Fibroblast of the aortic adventitia (primary cell): ENCODE data around the gene CD7. TPM values are rescaled to one million over a fixed set of nuclear protein-coding genes. Genes with fewer than 3 reads are reported as not detected.

Source experiments
- DNase-seq: peaks from one replicate; pipeline ENCODE4 v3.0.0-alpha.2; 2010; ENCODE audit warnings: low read depth
- H3K4me3 ChIP-seq: 2 replicates; pipeline ENCODE4 v1.5.1; 2011; ENCODE audit warnings: low read depth, mild to moderate bottlenecking, control low read depth, low read length, moderate library complexity
- total RNA-seq: library from RNA; depleted of rRNA; stranded (reverse); fragments of >200 nt; gene quantifications from 2 replicates; pipeline ENCODE4 v1.2.3, GENCODE V29; 2012; ENCODE audit warnings: low replicate concordance
- TF ChIP-seq, protein P1 (sequence below): IDR thresholded peaks from 2 replicates; pipeline ENCODE4 v1.5.1; 2011; ENCODE audit warnings: mild to moderate bottlenecking, low read length, control low read depth, inconsistent platforms; ENCODE audit not compliant: insufficient read depth

CD7 gene
- total RNA-seq, 1 donor: not detected

DNA sequence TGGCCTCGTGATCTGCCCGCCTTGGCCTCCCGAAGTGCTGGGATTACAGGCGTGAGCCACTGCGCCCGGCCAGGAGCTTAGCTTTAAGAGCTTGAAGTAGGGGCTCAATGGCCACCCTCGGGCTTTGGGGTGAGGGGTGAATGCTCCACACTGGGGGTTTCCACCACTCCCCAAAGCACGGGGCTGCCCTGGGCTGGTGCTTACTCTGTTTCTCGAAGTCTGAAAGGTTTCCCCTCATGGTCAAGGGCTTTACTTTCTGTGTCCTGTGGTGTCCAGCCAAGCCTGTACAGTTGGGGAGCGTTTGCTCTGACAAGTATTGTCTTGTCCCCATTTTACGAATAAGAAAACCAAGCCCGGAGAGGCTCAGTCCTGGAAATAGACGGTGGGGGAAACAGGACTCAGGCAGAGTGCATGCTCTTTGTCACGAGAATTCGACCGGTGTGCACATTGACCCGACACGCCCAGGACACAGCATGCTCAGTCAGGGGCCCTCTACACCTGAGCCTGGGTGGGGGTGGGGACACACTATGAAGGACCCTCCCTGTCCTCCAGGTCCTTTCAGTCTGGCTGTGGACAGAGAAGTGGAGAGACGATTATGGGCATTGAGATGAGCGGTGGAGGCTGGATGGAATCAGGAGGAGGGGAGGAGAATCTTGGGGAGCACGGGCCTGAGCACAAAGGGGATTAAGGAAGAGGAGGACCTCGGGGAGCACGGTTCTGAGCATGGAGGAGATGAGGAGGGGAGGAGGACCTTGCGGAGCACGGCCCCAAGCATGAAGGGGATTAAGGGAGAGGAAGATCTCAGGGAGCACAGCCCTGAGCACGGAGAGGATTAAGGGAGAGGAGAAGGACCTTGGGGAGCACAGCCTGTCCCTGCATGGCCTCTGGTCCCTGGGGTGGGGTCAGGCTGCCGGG, 7.5 kb downstream of the CD7 start:
- H3K4me3 ChIP-seq: no peak overlapping the region
- TF ChIP-seq, protein P1, sequence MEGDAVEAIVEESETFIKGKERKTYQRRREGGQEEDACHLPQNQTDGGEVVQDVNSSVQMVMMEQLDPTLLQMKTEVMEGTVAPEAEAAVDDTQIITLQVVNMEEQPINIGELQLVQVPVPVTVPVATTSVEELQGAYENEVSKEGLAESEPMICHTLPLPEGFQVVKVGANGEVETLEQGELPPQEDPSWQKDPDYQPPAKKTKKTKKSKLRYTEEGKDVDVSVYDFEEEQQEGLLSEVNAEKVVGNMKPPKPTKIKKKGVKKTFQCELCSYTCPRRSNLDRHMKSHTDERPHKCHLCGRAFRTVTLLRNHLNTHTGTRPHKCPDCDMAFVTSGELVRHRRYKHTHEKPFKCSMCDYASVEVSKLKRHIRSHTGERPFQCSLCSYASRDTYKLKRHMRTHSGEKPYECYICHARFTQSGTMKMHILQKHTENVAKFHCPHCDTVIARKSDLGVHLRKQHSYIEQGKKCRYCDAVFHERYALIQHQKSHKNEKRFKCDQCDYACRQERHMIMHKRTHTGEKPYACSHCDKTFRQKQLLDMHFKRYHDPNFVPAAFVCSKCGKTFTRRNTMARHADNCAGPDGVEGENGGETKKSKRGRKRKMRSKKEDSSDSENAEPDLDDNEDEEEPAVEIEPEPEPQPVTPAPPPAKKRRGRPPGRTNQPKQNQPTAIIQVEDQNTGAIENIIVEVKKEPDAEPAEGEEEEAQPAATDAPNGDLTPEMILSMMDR: no peak
- DNase-seq: no peak

DNA sequence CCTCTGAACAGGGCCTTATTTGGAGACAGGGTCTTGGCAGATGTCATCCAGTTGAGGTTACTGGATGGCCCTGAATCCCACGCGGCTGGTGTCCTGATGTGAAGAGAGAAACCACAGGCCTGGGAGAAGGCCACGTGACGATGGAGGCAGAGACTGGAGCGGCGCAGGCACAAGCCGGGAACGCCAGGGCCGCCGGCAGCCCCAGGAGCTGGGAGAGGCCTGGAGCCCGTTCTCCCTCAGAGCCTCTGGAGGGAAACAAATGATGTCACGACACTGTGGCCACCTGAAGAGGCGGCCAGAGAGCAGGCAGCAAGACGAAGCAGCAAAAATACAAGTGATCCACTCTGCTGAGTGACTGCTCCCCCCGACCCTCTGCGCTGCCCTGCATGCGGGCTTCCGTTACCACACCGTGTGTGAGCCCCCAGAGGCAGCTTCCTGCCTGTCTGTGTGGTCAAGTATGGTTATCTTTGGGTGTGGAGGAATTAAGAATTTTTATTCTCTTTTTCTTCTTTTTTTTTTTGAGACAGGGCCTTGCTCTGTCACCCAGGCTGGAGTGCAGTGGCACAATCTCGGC, 11.6 kb downstream of the CD7 start:
- no peak for DNase-seq
- no peak overlapping the region for H3K4me3 ChIP-seq
- TF ChIP-seq, protein P1: no peak

DNA sequence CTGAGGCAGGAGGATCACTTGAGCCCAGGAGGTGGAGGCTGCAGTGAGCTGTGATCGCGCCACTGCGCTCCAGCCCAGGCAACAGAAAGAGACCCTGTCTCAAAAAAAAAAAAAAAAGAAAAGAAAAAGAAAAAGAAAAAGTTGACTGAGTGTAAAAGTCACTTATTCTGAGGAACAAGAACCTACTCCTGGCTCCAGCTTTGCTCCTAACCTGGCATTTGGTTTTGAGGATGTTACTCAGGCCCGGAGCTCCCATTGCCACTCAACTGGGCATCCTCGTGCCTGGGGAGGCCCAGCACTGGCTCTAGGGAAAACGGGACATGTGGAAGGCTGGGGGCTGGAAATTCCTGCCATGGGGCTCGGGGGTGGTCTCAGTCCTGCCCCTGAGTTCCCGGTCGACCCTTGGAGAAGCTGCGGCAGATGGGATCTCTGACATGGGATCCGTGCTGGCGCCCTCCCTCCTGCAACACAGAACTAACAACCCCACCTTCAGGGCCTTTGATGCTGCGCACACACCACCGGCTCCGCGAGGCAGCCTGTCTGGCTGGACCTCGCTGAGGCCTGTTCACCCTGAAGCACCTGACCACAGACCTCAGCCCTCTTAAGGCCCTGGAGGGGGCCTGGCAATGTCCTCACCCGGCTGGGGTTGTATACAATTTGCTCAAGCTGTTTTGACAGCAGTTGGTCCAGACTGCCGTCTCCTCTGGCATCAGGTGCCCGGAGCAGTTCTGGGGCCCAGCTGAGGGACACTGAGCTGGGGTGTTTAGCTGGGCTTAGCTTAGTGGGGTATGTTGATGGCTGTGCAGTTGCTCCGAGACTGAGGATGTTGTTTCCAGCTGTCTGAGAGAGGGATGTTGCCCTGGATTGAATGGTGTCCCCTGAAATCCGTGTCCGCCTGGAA, 12.3 kb downstream of the CD7 start:
- DNase-seq: no peak
- H3K4me3 ChIP-seq: no peak overlapping the region
- TF ChIP-seq, protein P1: no peak

DNA sequence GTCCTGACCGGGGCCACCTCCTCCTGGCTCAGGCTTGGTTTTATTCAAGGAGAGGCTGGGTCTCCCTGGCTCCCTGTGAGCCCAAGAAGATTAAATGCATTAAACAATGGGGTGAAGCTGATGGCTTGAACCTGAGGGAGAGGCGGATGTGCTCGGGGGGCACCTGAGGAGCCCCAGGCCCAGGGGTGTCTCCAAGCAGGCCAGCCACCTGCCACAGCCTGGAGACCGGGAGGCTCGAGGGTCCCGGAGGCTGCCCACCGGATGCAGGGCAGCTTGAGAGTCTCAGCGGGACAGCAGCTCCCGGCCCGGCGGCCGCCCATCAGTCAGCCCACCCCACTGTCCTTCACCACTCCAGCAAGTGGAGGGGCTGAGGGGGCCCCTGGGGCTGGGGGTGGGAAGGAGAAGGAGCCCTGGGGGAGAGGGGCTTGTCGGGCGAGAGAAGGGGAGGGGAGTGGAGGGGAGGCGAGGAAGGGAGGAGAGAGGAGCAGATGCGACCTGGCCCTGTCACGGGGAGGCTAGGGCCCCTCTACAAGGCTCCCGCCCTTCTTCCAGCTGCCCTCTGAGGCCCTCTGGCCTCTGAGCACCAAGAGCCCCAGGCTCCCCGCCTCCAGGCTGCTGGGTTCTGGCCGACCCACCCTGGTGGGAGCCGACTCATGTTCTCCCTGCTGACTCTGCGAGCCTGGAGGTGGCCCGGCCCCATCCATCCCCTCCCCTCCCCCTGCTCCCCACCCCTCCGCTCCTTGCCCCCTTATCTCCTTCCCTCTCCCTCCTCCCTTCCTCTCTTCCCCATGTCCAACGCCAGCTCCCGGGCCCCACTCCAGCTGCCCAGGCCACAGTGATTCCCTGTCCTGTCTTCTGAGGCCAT, 13.2 kb downstream of the CD7 start:
- no peak overlapping the region for H3K4me3 ChIP-seq
- TF ChIP-seq, protein P1: no peak
- peak; percentile 23 for DNase-seq

DNA sequence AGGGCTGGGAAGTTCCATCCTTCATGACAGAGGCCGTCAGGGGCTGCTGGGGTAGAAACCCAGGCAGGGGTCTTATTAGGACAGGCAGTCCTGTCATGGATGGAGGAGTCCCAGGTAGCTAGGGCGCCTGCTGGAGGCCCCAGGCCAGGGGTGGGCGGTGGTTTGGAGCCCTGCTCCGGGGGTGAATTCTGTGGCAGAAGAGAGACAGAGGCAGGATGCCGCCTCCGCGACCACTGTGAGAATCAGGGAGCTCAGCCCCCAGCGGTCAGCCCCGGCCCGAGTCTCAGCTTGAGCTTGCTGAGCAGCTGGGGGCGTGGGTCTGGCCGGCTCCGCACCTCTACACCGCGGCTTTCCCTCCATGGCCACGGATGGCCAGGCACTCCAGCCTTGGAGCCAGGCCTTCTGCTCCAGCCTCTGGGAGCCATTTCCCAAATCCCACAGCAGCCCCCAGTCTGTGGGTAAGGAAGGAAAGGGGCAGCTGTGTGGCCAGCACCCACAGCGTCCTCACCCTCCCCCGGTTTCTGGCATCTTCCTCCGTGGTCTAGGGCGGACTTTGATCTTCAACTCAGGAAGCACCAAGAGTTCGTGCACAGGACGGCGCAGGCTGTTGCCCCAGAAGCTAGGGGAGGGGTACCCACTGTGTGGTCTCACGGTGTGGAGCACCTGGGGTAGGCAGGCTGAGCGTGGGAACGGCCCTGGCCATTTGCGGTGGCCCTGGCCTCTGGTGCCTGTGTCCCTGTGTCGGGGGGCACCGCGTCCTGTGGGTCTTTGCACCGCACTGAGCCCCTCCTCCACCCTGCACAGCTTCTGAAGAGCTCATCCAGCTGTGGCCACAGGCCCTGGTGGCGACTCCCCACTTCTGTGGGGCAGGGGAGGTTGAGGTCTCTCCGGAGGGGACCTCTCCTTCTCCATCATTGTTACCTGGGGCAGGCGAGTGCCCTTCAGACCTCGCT, 14.1 kb downstream of the CD7 start:
- no peak for DNase-seq
- H3K4me3 ChIP-seq: no peak overlapping the region
- TF ChIP-seq, protein P1: no peak
